ENCODE data around the gene SLITRK1.

SLITRK1 gene

GRCh38 chr13:83867708-83868107, 14.6 kb downstream of the SLITRK1 start:
- DNase-seq (ENCODE audit: low read depth): no peak

- DNase-seq (ENCODE audit: low read depth): no peak
Measured at GRCh38 chr13:83865161-83866137, 16.8 kb downstream of the SLITRK1 start.

DNA sequence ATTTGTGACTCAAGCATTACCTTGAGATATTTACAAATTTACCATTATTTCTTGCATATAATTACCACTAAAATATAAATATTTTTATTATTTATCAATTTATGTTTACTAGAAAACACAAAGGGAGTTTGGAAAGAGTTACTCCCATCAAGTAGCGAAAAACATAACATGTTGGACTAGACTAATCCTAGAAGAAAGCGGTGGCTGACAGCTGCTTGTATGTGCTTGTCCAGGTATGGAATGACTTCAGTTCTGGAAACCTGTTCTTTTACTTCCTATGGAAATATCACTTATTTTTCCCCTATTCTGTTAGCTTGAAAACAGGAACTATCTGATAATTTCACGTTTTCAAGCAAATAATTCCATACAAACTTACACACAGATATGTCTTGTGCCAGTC, 28.5 kb downstream of the SLITRK1 start:
- DNase-seq (ENCODE audit: low read depth): no peak

DNA sequence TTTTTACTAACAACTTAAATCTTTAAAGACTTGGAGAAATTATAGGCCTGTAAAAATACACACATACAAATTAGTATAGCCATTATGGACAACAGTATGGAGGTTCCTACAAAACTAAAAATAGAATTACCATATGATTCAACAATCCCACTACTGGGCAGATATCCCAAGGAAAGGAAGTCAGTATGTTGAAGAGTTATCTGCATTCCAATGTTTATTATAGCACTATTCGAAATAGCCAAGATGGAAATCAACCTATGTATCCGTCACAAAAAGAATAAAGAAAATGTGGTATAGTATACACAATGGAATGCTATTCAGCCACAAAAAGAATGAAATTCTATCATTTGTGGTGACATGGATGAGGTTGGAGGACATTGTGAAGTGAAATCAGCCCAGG, 37.2 kb downstream of the SLITRK1 start:
- DNase-seq (ENCODE audit: low read depth): no peak

- no peak for DNase-seq (ENCODE audit: low read depth)
Measured at GRCh38 chr13:83839146-83839545, 43.1 kb downstream of the SLITRK1 start.

DNA sequence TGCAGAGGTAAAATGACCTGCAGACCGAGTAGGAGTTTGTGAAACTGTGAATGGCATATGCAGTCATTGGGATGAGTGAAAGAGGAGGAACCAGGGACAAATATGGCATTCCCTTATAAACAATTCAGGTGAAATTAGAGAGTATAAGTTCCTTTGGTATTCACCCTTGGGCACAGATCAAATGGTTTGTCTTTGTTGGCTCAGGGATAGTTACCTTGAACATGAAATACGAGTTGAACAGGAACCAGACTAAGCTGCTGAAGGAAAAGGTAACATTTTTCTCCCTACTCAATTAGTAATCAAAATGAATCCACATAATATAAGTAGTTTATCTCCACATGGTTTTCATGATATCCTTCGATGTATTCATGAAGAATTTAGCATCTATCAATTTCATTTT, 50.5 kb downstream of the SLITRK1 start:
- no peak for DNase-seq (ENCODE audit: low read depth)

GRCh38 chr13:83829810-83830209, 52.5 kb downstream of the SLITRK1 start:
- DNase-seq (ENCODE audit: low read depth): no peak

DNA sequence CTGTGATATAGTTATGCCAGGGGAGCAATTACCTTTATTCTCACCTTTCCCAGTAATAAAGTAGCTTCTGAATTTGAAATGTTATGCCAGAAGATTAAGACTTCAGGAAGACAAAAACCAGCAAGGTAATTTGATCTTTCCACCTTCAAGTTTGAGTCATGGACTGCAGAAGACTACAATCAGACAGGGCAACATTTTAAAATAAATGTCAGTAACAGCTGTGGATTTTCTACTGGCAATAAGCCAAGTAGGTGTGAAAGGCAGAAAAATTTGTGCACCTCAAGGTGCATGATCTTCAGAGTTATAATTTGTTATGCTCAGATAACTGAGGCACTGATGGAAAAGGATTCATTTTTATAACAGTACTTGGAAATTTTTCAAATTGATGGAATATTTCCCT, 54.9 kb downstream of the SLITRK1 start:
- no peak for DNase-seq (ENCODE audit: low read depth)
